ENCODE measurements around the gene ZNF829.

Gene ZNF829

DNA sequence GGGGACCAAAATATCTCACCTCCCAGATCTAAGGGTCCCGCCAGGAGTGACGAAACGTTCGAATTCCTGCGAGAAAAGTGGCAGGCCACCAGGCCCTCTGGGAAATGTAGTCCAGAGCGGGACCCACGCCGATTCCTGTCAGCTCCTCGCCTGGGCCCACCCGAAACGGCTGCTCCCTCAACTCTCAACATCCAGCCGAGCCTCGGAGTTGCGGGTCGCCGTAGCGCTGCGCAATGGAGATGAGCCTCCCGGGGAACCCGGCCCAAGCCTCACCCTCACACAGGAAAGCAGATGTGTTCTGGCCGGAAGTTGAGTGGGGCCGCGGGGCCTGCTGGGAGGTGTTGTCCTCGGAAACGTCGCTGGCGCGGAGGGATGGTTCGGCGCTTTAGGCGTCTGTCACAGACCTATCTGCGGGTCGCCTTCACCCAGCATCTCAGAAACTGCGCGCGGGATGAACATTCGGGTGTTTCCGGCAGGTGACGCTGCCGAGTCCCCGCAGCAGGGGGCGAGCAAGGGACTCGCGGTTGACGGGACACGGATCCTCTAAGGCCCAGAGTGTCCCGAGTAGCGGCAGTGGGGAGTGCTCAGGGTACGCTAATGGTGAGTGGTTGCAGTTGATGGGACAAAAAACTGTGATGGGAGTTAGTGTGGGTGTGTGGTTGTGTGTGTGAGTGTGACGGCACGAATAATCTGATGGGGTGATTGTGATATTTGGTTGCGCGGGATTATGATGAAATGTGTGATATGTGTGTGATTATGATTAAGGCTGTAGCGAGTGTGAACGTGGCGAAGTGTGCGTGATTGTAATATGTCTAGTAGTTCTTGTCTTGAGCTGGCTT is at the start of gene ZNF829, which contains the start of gene ZNF568:
Gene ZNF829, minus strand, starts transcription at position 300 of the 839 bp plus-strand sequence. CDS start 1,124 bp downstream, outside the sequence.
Gene ZNF568, plus strand, starts transcription at position 341 of the 839 bp plus-strand sequence. CDS start 6,439 bp downstream, outside the sequence.
- CTCF ChIA-PET, result interaction anchor here (0.7 kb wide), 1 partner anchor 25 kb away, joined by 5 read pairs; no protein-coding TSS in a partner anchor
- peak within 1 kb of the TSS; percentile 93 for H3K27ac ChIP-seq
- DNase-seq (ENCODE audit: low spot score), result peak; percentile 64
- POLR2A ChIA-PET (ENCODE audit: low non-redundant PET), result no interaction called here
- TF ChIP-seq, protein P1, sequence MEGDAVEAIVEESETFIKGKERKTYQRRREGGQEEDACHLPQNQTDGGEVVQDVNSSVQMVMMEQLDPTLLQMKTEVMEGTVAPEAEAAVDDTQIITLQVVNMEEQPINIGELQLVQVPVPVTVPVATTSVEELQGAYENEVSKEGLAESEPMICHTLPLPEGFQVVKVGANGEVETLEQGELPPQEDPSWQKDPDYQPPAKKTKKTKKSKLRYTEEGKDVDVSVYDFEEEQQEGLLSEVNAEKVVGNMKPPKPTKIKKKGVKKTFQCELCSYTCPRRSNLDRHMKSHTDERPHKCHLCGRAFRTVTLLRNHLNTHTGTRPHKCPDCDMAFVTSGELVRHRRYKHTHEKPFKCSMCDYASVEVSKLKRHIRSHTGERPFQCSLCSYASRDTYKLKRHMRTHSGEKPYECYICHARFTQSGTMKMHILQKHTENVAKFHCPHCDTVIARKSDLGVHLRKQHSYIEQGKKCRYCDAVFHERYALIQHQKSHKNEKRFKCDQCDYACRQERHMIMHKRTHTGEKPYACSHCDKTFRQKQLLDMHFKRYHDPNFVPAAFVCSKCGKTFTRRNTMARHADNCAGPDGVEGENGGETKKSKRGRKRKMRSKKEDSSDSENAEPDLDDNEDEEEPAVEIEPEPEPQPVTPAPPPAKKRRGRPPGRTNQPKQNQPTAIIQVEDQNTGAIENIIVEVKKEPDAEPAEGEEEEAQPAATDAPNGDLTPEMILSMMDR (conservative IDR thresholded peaks at IDR 0.05; ENCODE audit: low read depth), result peak; percentile 73

DNA sequence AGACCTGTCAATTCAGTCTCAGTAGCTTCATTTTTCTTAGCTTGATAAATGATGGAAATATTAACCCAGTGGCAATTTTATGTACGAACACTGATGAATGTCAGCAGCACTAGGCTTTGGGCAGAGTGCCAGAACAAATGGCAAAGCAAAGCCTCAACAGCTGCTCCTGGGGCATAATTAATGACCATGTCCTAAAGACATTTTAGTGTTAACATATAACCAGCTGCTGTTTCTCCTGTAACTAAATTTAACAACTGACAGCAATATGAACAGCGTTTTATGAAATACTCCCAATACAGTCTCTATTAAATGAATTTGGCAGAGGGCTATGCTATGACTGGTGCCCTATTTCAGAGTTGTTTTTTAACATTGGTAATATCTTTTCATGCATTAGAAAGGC is 47.2 kb upstream of the ZNF829 start:
- CTCF ChIA-PET, result interaction anchor here (0.7 kb wide), 1 partner anchor 16 kb away, joined by 3 read pairs; no protein-coding TSS in a partner anchor
- no peak for DNase-seq (ENCODE audit: low spot score)
- TF ChIP-seq, protein P1 (conservative IDR thresholded peaks at IDR 0.05; ENCODE audit: low read depth), result no peak
- no peak overlapping the region for H3K27ac ChIP-seq
- POLR2A ChIA-PET (ENCODE audit: low non-redundant PET), result no interaction called here

DNA sequence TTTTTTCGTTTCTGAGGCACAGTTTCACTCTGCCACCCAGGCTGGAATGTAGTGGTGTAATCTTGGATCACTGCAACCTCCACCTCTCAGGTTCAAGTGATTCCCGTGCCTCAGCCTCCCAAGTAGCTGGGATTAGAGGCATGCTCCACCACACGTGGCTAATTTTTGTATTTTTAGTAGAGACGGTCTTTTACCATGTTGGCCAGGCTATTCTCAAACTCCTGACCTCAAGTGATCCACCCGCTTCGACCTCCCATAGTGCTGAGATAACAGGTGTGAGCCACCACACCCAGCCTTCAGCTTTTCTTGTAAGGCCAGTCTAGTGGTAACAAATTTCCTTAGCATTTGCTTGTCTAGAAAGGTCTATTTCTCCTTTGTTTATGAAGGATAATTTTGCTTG is 46.3 kb upstream of the ZNF829 start:
- CTCF ChIA-PET, result no interaction called here
- DNase-seq (ENCODE audit: low spot score), result no peak
- POLR2A ChIA-PET (ENCODE audit: low non-redundant PET), result interaction anchor here (0.6 kb wide), 1 partner anchor 597 kb away, joined by 4 read pairs; no protein-coding TSS in a partner anchor

DNA sequence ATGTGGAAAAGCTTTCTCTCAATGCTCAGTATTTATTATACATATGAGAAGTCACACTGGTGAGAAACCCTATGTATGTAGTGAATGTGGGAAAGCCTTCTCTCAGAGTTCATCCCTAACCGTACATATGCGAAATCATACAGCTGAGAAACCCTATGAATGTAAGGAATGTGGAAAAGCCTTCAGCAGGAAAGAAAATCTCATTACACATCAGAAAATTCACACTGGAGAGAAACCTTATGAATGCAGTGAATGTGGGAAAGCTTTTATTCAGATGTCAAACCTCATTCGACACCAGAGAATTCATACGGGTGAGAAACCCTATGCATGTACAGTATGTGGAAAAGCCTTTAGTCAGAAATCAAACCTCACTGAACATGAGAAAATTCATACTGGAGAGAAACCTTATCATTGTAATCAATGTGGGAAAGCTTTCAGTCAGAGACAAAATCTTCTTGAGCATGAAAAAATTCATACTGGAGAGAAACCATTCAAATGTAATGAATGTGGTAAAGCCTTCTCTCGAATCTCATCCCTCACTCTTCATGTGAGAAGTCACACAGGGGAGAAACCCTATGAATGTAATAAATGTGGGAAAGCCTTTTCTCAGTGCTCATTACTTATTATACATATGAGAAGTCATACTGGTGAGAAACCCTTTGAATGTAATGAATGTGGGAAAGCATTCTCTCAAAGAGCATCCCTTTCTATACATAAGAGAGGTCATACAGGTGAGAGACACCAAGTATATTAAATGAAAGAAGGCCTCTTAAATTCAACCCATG is 34.4 kb upstream of the ZNF829 start:
- POLR2A ChIA-PET (ENCODE audit: low non-redundant PET), result no interaction called here
- TF ChIP-seq, protein P1 (conservative IDR thresholded peaks at IDR 0.05; ENCODE audit: low read depth), result no peak
- no peak for DNase-seq (ENCODE audit: low spot score)
- CTCF ChIA-PET, result interaction anchor here (0.6 kb wide), 1 partner anchor 8 kb away, joined by 9 read pairs; no protein-coding TSS in a partner anchor
- H3K27ac ChIP-seq, result no peak overlapping the region

More for the DNA sequence above, 46.3 kb upstream of the ZNF829 start:
- no peak overlapping the region for H3K27ac ChIP-seq
- TF ChIP-seq, protein P1 (conservative IDR thresholded peaks at IDR 0.05; ENCODE audit: low read depth), result no peak

DNA sequence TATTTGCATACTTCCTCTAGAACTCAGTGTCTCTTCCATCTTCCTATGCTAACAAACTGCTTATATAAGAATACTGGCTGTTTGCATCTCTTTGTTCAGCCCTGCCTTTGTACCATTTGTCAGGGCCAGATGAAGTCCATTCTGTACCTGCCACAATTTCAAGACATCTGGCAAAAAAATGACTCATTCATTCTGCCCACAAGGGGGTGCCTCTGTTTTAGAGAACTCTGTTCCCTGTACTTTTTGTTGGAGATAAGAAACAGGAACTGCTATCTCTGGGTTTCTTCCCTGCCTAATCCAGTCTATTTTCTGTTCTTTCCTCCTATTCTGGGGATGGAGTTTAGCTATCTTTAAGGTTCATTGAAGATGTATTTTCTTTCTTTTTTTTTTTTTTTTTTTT is 23.1 kb upstream of the ZNF829 start:
- DNase-seq (ENCODE audit: low spot score), result no peak
- TF ChIP-seq, protein P1 (conservative IDR thresholded peaks at IDR 0.05; ENCODE audit: low read depth), result no peak
- H3K27ac ChIP-seq, result no peak overlapping the region
- ChIA-PET CTCF (no interaction called here), POLR2A (ENCODE audit: low non-redundant PET) (no interaction called here)

DNA sequence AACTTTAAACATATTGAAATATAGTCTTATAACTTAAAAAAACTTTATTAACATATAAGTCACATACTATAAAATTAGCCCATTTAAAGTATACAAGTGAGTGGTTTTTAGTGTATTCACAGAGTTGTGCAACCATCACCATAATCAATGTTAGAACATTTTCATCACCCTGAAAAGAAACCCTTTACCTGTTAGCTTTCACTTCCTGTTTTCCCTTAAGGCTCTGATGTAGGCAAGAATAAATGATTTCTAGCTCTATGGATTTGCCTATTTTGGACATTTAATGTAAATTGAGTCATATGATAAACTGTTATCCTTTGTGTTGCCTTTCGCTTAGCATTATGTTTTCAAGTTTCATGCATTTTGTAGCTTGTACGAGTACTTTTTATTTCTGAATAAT is 15.6 kb upstream of the ZNF829 start:
- TF ChIP-seq, protein P1 (conservative IDR thresholded peaks at IDR 0.05; ENCODE audit: low read depth), result no peak
- ChIA-PET CTCF (no interaction called here), POLR2A (ENCODE audit: low non-redundant PET) (no interaction called here)
- no peak for DNase-seq (ENCODE audit: low spot score)
- no peak overlapping the region for H3K27ac ChIP-seq
